NCI-H226 (cell line): ENCODE results near the gene SNRPN.
"Not testable (repeated sequence)": the region's sequence is repeated elsewhere in the genome, so short reads cannot be mapped to it uniquely, and the experiment has no call there.

Experiments
- DNase-seq: peaks from one replicate; pipeline ENCODE4 v3.0.0-alpha.2; 2015

Gene SNRPN

GRCh38 chr15:24971772-24972171, 17.0 kb downstream of the SNRPN start:
- no peak for DNase-seq

GRCh38 chr15:24972707-24973106, 17.9 kb downstream of the SNRPN start:
- not testable (repeated sequence) for DNase-seq

GRCh38 chr15:24976932-24977331, 22.1 kb downstream of the SNRPN start:
- DNase-seq = no peak

- no peak for DNase-seq
These were observed 22.9 kb downstream of the SNRPN start for GRCh38 chr15:24977686-24978085.

GRCh38 chr15:24985224-24985623, 30.4 kb downstream of the SNRPN start:
- DNase-seq = no peak

- DNase-seq = no peak
These were observed 31.9 kb downstream of the SNRPN start for GRCh38 chr15:24986653-24987052.

- DNase-seq = no peak
These were observed 64.6 kb downstream of the SNRPN start for GRCh38 chr15:25019434-25019833.

GRCh38 chr15:25022233-25022632, 67.4 kb downstream of the SNRPN start:
- no peak for DNase-seq
